HEK293 (cell line): ENCODE measurements around the gene FBXL7.

Experiments
- CTCF ChIA-PET: fragments of 350-600 bp; formaldehyde crosslinking; extraction: SDS; loops from one replicate; lab custom pipeline; 2021; ENCODE audit warnings: antibody characterized with exemption; lab: Yijun Ruan, JAX
- POLR2A ChIA-PET: fragments of 300-600 bp; formaldehyde crosslinking; extraction: SDS; loops from one replicate; lab custom pipeline; 2020; ENCODE audit warnings: antibody characterized with exemption, inconsistent platforms; lab: Yijun Ruan, JAX
- H3K27ac ChIP-seq: fragments of 200-500 bp; sonication (Bioruptor generic); 2 replicates; pipeline ENCODE4 v1.5.1; 2014; ENCODE audit warnings: low read depth, low read length, control low read depth, inconsistent platforms; ENCODE audit errors: extremely low read depth
- H3K36me3 ChIP-seq, 2 experiments: fragments of 200-500 bp in 1 of 2; sonication (Bioruptor generic) in 1 of 2; 1 replicate in 1 of 2; 2 replicates in 1 of 2; pipeline ENCODE4 v1.5.1; 2014 to 2017; ENCODE audit warnings: inconsistent platforms in 2 of 2, low read length in 2 of 2; ENCODE audit not compliant: control insufficient read depth in 2 of 2, insufficient read depth in 1 of 2
- H3K4me1 ChIP-seq: fragments of 200-500 bp; sonication (Bioruptor generic); 2 replicates; pipeline ENCODE4 v1.5.1; 2014; ENCODE audit warnings: mild to moderate bottlenecking, low read length, inconsistent platforms; ENCODE audit not compliant: control insufficient read depth, insufficient read depth
- H3K4me3 ChIP-seq: 2 replicates; pipeline ENCODE4 v1.5.1; 2011; ENCODE audit warnings: low read depth, mild to moderate bottlenecking, control low read depth, low read length, moderate library complexity
- H3K9me3 ChIP-seq: fragments of 200-500 bp; sonication (Bioruptor generic); 2 replicates; pipeline ENCODE4 v1.5.1; 2014; ENCODE audit warnings: low read depth, low read length, inconsistent platforms; ENCODE audit not compliant: control insufficient read depth, insufficient read depth
- HIC1 ChIP-seq: fragments of 450-650 bp; formaldehyde crosslinking; IDR thresholded peaks from 2 replicates; pipeline ENCODE4 v1.5.1; 2016; ENCODE audit warnings: missing biosample characterization, missing genetic modification characterization
- KLF1 ChIP-seq: fragments of 450-650 bp; formaldehyde crosslinking; IDR thresholded peaks from 2 replicates; pipeline ENCODE4 v1.5.1; 2016; ENCODE audit warnings: missing biosample characterization, missing genetic modification characterization
- SALL2 ChIP-seq: fragments of 450-650 bp; formaldehyde crosslinking; IDR thresholded peaks from 2 replicates; pipeline ENCODE4 v1.5.0; 2017; ENCODE audit warnings: missing biosample characterization, mild to moderate bottlenecking, missing genetic modification characterization, borderline replicate concordance
- TCF7L2 ChIP-seq: IDR thresholded peaks from 2 replicates; pipeline ENCODE4 v1.6.1; 2011; ENCODE audit warnings: low read depth, mild to moderate bottlenecking, inconsistent platforms, low read length, moderate library complexity, borderline replicate concordance
- YY2 ChIP-seq: fragments of 450-650 bp; formaldehyde crosslinking; IDR thresholded peaks from 2 replicates; pipeline ENCODE4 v1.5.1; 2016; ENCODE audit warnings: missing biosample characterization, missing genetic modification characterization
- ZBTB17 ChIP-seq: fragments of 450-650 bp; formaldehyde crosslinking; IDR thresholded peaks from 2 replicates; pipeline ENCODE4 v1.5.1; 2016; ENCODE audit warnings: missing biosample characterization, missing genetic modification characterization
- ZNF37A ChIP-seq: fragments of 450-650 bp; IDR thresholded peaks from 2 replicates; pipeline ENCODE4 v1.5.1; 2018; ENCODE audit warnings: missing biosample characterization, missing genetic modification characterization
- ZNF518A ChIP-seq: fragments of 450-650 bp; formaldehyde crosslinking; conservative IDR thresholded peaks from 2 replicates; pipeline ENCODE4 v1.5.1; 2016; ENCODE audit warnings: low read depth, missing biosample characterization, missing genetic modification characterization
- ZNF530 ChIP-seq: fragments of 450-650 bp; formaldehyde crosslinking; IDR thresholded peaks from 2 replicates; pipeline ENCODE4 v1.5.1; 2016; ENCODE audit warnings: low read depth, missing biosample characterization, missing genetic modification characterization
- TF ChIP-seq, protein P1 (sequence below): fragments of 450-650 bp; formaldehyde crosslinking; IDR thresholded peaks from 2 replicates; pipeline ENCODE4 v1.5.1; 2016; ENCODE audit warnings: missing biosample characterization, missing genetic modification characterization
- TF ChIP-seq, protein P2 (sequence below): fragments of 450-650 bp; formaldehyde crosslinking; IDR thresholded peaks from 2 replicates; pipeline ENCODE4 v1.5.1; 2016; ENCODE audit warnings: missing biosample characterization, missing genetic modification characterization

The FBXL7 gene

DNA sequence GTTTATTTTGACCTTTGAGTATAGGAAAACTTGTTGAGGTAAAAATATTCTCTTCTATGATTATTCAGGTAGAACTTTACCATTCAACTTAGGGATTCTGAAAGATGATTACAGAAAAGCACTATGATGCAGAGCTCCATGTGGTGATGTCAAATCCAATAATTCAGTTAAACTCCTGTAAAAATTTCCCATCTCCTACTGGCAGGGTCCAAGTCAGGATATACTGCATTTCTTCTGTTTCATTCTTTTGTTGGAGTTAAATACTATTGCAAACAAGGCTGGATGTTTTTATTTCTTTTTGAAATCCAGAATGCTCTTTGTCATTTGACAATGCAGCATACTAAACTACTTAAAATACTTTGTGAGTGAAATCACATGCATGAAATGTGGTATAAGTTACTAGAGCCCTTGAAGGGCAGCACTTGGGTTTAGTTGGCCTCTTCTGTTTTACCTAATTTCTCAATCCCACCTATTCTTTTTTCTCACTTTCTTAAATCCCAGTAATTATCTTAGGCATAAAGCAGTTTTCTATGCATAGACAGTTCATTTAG is 204.5 kb downstream of the FBXL7 start (continued):
- TF ChIP-seq, protein P1, sequence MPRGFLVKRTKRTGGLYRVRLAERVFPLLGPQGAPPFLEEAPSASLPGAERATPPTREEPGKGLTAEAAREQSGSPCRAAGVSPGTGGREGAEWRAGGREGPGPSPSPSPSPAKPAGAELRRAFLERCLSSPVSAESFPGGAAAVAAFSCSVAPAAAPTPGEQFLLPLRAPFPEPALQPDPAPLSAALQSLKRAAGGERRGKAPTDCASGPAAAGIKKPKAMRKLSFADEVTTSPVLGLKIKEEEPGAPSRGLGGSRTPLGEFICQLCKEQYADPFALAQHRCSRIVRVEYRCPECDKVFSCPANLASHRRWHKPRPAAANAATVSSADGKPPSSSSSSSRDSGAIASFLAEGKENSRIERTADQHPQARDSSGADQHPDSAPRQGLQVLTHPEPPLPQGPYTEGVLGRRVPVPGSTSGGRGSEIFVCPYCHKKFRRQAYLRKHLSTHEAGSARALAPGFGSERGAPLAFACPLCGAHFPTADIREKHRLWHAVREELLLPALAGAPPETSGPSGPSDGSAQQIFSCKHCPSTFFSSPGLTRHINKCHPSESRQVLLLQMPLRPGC (tag by site-specific recombination): no peak
- TF ChIP-seq, all 188 proteins: peak for 0

- CTCF ChIA-PET: interaction anchor here (0.5 to 0.7 kb wide), 2 partner anchors 36 to 1040 kb away, joined by 3 to 4 read pairs; no protein-coding TSS in a partner anchor
- Histone ChIP-seq H3K4me3 (no peak overlapping the region), H3K27ac (no peak overlapping the region), H3K4me1 (no peaks in the 10 kb centered on the region), H3K9me3 (no peaks in the 10 kb centered on the region), H3K36me3 (no peaks in the 10 kb centered on the region)
- TF ChIP-seq ZNF37A (tag by site-specific recombination): no peak
- TF ChIP-seq, protein P2, sequence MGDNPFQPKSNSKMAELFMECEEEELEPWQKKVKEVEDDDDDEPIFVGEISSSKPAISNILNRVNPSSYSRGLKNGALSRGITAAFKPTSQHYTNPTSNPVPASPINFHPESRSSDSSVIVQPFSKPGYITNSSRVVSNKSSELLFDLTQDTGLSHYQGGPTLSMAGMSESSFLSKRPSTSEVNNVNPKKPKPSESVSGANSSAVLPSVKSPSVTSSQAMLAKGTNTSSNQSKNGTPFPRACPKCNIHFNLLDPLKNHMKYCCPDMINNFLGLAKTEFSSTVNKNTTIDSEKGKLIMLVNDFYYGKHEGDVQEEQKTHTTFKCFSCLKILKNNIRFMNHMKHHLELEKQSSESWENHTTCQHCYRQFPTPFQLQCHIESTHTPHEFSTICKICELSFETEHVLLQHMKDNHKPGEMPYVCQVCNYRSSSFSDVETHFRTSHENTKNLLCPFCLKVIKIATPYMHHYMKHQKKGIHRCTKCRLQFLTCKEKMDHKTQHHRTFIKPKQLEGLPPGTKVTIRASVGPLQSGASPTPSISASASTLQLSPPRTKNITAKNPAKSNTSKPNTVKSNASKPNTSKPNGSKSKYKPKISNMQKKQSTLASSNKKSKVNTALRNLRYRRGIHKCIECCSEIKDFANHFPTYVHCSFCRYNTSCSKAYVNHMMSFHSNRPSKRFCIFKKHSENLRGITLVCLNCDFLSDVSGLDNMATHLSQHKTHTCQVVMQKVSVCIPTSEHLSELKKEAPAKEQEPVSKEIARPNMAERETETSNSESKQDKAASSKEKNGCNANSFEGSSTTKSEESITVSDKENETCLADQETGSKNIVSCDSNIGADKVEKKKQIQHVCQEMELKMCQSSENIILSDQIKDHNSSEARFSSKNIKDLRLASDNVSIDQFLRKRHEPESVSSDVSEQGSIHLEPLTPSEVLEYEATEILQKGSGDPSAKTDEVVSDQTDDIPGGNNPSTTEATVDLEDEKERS: no peak
- POLR2A ChIA-PET: no interaction called here
Observed at GRCh38 chr5:15707631-15708030, 207.7 kb downstream of the FBXL7 start.

GRCh38 chr5:15711892-15712291 is 211.9 kb downstream of the FBXL7 start:
- Histone ChIP-seq H3K4me1 (no peaks in the 10 kb centered on the region), H3K9me3 (no peaks in the 10 kb centered on the region), H3K4me3 (no peak overlapping the region), H3K36me3 (no peaks in the 10 kb centered on the region), H3K27ac (no peak overlapping the region)
- ChIA-PET POLR2A (no interaction called here), CTCF (no interaction called here)
- TF ChIP-seq HIC1 (no peak), ZNF518A (tag by site-specific recombination) (no peak), TCF7L2 (no peak), ZNF530 (tag by site-specific recombination) (no peak), YY2 (tag by site-specific recombination) (no peak), ZBTB17 (no peak), SALL2 (no peak), KLF1 (tag by site-specific recombination) (no peak)
